A673 (cell line): Measurements from ENCODE around the gene PSMC2.

Experiments used
- CTCF ChIP-seq: fragments of 300-800, 200-600 bp; sonication (generic); conservative IDR thresholded peaks from 2 replicates; pipeline ENCODE4 v1.5.1; 2017; ENCODE audit warnings: low read depth, mild to moderate bottlenecking, antibody characterized with exemption, low read length, moderate library complexity, mixed read lengths
- EZH2 ChIP-seq: fragments of 200-600 bp; sonication (generic); IDR thresholded peaks from 2 replicates; pipeline ENCODE4 v1.6.1; 2017; ENCODE audit warnings: borderline replicate concordance, low read depth, mild to moderate bottlenecking, mixed read lengths, antibody characterized with exemption, low read length; ENCODE audit not compliant: poor library complexity, severe bottlenecking

DNA sequence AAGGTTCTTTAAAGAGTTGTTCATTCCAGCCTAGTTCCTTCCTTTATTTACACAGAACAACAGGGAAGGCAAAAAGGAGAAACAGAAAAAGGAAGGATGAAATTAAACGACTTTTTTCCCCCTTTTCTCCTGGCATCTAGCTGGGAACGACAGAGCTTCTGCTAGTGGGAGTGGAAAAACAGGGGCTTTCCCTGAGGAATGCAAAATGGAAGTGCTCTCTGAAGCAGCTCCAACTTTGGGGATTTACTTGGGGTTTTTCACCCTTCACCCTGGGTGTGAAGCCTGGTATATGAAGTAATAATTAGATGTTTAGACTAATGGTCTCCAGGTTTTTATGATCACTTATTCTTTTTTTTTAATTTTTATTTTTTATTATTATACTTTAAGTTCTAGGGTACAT lies 46.0 kb upstream of the PSMC2 start:
- no peak for TF ChIP-seq EZH2
- no peak for TF ChIP-seq CTCF
